ENCODE data around the gene RPL36AL.
"Not testable (repeated sequence)": the region's sequence is repeated elsewhere in the genome, so short reads cannot be mapped to it uniquely, and the experiment has no call there.

RPL36AL gene

DNA sequence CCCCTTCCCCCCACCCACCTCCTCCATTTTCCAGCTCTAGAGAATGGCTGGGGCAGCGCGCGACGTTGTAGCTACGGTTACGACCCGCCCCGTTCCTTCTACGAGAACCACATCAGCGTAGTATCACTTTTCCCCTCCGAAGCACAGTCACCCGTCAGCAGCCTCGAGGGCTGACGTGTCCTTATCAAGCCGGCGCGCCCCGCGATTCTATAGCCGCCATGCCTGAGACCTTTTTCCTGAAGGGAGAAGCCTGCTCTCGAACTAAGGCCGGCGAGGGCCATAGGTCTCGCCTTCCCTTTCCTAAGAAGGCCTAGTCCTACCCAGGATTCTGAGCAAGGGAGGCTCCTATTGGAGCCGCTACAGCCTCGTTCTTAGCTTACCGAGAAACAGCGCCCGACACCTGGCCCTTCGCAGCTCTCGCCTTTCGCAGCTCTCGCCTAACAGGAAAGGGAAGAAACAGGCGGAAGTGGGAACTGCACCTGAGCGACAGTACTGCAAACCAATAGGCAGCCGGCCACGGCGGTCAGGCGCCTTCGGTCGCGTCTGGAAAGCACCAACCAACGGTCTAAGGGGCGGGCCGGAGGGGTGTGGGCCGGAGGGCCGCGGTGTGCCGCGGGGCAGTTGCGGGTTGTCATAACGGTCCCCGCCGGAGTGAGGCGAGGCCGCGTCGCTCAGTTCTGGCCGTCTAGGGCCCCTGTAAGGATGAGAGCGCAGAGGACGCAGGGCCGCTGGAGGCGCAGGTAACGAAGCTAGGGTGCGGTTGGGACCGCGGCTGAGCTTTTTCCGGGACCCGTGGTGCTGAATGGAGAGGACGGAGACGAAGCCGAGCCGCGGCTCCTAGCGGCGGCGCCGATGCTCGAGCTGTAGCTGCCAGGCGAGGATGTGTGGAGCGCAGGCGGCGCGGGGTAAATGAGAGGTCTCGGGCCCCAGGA, at the start of gene RPL36AL, which contains the start of gene MGAT2:
TSS of gene RPL36AL (minus strand) at position 445 of the 932 bp plus-strand sequence. CDS start 1,522 bp downstream, outside the sequence.
TSS of gene MGAT2 (plus strand) at position 618 of the 932 bp plus-strand sequence. CDS start 470 bp downstream, outside the sequence.
- peak; percentile 85 for DNase-seq (ENCODE audit: low read depth)

DNA sequence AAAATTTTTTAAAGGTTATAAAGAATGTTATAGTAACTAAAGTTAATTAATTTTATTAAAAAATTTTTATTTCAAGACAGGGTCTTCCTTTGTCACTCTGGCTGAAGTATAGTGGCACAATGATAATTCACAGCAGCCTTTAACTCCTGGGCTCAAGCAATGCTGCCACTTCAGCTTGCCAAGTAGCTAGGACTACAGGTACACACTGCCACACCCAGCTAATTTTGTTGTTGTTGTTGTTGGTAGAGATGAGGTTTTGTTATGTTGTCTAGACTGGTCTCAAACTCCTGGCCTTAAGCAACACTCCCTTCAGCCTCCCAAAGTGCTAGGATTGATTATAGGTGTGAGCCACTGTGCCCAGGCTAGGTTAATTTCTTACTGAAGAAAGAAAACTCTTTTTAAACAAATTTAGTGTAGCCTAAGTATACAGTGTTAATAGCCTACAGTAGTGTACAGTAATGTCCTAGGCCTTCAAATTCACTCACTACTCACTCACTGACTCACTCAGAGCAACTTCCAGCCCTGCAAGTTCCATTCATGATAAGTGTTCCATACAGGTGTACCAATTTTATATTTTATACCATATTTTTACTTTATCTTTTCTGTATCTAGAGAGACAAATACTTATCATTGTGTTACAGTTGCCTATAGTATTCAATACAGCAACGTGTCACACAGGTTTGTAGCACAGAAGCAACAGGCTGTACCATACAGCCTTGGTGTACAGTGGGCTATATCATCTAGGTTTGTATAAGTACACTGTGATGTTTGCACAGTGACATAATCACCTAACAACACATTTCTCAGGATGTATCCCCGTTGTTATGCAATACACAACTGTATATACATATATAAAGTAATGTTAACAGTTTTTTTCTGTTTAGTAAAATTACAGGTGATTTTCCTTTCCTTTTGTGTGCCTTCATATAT, 39.4 kb upstream of the RPL36AL start:
- no peak for DNase-seq (ENCODE audit: low read depth)

DNA sequence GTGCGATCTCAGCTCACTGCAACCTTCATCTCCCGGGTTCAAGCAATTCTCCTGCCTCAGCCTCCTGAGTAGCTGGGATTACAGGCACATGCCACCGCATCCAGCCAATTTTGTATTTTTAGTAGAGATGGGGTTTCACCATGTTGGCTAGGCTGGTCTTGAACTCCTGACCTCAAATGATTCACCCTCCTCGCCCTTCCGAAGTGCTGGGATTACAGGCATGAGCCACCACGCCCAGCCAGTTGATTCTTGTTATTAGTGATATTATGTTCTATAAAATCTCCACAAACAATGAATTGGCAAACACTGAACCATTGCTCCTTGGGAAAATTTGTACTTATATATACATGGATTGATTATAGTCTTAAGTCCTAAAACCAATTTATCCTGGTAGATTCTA, 37.1 kb upstream of the RPL36AL start:
- DNase-seq (ENCODE audit: low read depth), result not testable (repeated sequence)

DNA sequence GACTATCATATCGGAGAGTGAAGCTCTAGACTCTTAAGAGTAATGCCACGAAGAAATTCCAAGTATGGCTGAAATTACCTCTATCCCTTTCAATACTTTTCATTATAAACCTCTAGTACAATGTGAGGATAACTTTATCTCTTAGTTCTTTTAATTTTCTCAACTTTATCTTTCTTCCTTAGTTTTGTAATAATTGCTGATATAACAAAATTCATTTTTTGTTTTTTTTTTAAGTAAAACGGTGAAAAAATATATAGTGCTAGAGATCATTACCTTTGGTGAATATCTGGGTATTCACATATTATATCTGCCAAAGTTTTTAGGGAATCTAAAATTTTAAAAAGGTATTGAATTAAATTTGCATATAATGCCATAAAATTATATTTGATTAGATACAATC, 34.1 kb upstream of the RPL36AL start:
- no peak for DNase-seq (ENCODE audit: low read depth)

DNA sequence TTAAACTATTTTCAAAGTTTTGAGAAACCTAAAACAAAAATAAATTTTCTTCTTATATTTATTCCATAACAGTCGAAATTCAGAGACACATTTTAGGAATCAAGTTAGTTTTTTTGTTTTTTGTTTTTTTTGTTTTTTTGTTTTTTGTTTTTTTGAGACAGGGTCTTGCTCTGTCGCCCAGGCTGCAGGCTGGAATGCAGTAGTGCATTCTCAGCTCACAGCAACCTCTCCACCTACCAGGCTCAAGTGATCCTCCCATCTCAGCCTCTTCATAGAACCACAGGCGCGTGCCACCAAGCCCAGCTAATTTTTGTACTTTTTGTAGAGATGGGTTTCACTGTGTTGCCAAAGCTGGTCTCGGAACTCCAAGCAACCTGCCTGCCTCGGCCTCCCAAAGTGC, 33.1 kb upstream of the RPL36AL start:
- DNase-seq (ENCODE audit: low read depth), result no peak

DNA sequence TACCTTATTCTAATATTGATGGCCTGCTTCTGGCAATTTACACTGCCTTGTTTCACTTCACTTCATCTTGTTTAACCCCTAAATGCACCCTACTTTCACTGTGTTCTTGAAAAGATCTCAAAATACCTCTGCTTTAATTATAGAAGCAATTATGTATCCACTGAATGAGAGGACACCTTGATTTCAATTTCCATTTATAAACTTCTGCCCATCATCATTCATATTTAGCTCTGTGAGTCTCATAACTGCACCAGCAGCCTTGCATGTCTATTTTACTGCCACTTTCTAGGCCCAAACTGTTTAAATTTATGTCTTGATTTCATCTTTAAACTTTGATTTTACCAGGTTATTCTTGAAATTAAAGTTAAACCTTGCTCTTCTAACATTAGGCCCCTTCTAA, 21.7 kb upstream of the RPL36AL start:
- no peak for DNase-seq (ENCODE audit: low read depth)

DNA sequence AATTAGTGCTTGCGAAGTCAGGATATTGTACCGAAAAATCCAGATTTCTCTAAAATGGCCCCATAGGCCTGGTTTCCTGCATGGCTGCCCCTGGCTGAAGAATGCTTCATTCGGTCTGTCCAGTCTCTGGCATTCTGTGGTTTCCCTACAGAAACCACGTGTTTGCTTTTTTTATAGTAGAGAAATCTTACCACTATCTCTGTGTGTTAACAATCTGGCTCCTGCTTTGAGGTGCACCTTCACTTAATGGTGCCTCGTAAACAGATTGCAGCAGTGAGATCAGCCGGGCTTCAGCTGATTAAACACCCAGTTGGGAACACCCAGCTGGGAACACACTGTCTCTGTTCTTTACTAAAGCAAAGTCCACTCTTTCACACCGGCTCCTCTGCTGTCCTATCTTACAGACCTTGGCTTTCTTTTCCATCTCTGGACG, 21.3 kb upstream of the RPL36AL start:
- no peak for DNase-seq (ENCODE audit: low read depth)

DNA sequence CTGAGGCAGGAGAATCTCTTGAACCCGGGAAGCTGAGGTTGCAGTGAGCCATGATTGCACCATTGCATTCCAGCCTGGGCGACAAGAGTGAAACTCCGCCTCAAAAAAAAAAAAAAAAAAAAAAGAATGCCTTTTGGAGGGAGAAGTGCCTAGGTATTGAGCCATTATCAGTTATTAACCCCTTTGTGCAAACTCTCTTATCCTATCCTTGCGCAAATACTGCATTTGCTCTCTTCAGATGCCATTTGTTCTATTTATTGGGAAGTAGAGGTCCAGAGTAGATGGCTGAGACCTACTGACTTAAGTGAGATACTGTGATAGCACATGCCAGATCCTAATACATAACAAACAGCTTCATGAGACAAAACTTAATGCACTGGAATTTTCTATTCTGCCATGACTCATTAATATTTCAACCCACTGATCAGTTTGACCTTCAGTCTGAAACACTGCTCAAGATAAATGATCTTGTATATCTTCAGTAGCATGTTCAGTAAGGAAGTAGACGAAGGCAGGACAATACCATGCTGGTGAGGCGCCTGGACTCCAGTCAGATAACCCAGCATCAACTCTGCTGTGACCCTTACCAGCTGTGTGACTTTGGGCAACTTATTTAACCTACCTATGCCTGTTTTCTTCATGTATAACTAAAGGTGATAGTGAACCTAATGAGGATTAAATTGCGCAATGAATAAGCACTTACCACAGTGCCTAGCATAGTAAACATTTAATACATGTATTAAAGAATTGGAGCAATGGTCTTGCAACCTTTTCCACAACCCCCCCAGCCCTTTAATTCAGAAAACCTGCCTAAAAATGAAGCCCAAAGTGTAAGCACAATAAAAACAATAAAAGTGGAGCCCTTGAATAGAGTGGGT, 20.4 kb upstream of the RPL36AL start:
- DNase-seq (ENCODE audit: low read depth), result no peak

DNA sequence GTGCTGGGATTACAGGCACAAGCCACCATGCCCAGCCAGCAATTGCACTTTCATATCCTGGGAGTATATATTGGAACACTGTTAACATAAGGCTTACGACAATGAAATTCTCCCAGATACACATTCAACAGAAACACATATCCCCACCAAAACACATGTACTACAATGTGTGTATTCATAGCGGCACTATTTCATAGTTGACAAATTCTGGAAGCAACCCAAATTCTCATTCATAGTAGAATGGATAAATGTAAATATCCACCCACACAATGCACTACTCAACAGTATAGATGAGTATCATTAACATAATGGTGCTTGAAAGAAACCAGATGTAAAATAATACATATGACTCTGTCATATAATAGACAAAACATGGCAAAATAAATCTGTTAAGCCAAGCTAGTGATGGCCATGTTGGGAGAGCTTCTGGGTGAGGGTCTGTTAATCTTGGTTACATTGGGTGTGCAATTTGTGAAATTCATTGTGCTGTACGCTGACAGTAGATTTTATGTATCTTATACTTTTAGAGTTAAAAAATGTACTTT, 17.2 kb upstream of the RPL36AL start:
- DNase-seq (ENCODE audit: low read depth), result no peak

DNA sequence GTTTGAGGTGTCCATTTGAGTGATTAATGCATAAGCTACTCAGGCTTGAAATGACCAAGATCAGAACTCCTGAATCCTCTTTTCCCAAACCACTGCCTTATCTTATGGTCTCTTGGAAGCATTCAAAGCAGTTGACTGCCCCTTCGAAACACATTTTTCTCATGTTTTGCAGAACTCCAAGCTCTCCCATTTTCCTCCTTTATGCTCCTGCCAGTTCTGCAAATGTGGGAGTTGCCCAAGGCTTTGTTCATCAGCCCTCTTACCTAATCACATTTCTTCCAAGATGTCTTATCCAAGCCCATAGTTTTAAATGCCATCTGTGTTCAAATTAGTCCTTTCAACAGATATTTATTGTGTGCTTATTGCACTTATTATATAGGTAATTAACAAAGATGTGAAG, 16.4 kb upstream of the RPL36AL start:
- no peak for DNase-seq (ENCODE audit: low read depth)

DNA sequence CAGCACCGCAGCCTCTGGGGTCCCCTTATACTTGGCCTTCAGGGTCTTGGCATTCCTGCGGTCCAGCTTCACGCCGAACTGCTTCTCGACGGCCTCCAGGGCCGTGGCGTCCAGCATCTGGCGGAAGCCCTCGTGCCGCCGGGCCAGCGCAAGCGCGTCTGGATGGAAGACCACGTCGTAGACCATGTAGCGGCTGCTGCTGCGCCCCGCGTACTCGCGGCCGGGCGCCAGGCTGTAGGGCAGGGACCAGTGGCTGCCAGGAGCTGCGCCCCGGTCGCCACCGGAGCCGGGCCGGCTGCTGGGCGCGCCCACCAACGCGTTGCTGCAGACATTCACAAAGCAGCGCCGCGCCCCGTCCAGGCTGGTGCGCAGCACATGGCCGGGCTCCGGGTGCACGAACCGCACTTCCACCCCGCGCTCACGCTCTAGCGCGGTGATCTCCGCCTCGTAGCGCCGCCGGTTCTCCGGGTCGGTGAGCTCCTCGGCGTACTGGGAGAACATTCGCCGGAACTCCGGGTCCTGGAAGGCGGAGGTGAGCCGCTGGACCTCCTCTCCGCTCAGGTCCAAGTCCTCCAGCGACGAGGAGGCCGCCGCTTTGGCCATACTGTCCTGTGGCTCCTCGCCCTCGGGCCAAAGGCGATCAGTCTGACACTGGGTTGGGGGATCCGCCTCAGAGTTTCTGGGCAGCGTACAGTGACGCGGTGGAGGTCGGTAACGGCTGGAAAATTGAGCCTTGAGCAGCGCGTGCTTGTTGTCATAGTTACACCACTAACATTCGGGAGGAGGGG, 14.3 kb upstream of the RPL36AL start, which contains the start of gene DNAAF2:
TSS of gene DNAAF2 (minus strand) at position 698 of the 788 bp plus-strand sequence. CDS start at position 603, 95 bp downstream.
- DNase-seq (ENCODE audit: low read depth), result peak; percentile 21

DNA sequence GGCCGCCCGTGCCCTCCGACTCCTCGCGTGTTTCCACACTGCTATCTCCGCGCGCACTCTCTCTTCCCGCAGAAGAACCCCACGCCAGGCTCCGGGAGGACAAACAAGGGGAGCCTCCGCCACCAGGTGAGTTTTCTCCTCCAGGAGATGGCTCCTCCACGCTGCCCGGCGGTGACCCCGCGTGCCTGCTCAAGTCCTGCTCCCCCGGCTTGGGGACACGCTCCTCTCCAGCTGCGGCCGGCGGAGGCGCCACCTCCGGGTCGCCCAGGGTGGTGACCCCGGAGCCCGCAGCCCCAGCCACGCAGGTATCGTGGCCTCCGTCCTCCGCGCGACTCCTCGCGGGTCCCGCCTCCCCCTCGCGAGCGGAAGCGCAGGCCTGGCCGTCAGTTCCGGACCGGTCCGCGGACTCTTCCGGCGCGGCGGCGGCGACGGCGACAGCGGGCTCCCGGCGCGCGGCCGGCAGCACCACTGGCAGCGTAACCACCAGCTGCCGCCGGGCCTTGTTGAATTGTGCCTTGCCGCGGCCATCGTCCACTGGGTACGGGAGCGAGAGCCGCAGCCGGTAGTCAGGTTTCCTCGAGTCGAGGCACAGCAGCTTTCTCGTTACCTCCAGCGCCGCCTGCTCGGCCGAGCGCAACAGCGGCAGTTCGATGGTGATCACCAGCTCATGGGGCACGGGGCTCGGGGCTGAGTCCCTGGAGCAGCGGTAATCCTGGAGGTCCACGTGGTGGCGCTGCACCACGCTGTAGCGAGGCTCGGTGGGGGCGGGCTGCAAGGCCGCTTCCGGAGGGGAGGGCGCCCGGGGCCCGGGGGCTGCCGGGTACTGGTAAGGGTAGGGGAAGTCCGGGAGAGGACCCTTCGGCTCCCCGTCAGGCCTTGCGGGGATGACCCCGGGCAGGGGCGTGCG, 13.5 kb upstream of the RPL36AL start:
- DNase-seq (ENCODE audit: low read depth), result peak; percentile 87

DNA sequence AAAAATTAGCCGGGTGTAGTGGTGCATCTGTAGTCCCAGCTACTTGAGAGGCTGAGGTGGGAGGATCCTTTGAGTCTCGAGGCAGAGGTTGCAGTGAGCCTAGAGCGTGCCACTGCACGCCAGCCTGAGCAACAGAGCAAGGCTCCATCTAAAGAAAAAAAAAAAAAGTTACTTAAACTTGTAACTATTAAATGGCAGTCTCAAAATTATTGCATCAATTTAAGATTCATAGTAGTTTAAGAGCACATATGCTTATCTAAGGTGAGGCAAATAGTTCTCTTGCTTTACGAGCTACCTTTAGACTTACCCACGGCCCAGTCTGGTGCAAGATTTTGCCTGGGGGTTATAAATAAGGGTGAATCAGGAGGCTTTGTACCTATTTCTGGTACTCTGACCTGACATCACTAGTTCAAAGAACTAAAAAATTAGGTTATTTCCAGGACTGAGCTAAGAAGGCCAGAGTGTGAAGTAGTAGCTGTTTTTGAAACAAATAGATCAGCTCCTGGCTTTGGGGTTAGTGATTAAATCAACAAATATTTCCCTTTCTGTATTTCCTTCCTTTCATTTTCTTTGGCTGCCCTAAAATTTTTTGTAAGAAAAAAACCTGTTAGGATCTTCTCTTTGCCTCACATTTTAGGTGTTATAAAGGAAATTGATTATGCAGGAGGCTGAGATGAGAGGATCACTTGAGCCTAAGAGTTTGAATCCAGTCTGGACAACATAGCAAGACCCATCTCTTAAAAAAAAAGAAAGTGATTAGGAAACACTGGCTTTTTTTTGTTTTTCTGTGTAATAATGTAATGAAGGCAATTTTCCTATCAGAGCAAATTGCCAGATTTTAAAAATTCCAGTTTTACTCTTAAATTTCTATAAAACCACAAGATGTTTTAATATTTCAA, 3.8 kb upstream of the RPL36AL start:
- no peak for DNase-seq (ENCODE audit: low read depth)

DNA sequence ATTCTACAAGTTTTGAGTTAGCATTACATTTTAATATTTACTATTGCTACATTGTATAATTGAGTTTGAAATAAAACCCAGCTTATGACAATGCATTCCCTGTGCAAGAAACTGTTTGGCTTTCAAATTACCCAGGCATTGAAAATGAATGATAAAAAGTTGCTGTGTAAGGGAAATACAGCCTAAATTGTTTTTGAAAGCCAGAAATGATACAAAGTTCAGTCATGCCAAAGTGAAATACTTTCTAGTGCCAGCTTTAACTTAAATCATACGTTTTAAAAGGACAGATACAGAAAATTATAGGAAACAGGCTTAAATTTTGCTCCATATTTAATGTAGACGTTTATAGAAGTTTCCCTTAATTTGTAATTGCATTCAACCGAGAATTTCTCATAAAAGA, 3.0 kb upstream of the RPL36AL start:
- DNase-seq (ENCODE audit: low read depth), result no peak

DNA sequence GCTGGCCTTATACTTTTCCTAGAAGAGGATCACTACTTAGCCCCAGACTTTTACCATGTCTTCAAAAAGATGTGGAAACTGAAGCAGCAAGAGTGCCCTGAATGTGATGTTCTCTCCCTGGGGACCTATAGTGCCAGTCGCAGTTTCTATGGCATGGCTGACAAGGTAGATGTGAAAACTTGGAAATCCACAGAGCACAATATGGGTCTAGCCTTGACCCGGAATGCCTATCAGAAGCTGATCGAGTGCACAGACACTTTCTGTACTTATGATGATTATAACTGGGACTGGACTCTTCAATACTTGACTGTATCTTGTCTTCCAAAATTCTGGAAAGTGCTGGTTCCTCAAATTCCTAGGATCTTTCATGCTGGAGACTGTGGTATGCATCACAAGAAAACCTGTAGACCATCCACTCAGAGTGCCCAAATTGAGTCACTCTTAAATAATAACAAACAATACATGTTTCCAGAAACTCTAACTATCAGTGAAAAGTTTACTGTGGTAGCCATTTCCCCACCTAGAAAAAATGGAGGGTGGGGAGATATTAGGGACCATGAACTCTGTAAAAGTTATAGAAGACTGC, 1.7 kb upstream of the RPL36AL start:
- DNase-seq (ENCODE audit: low read depth), result no peak

DNA sequence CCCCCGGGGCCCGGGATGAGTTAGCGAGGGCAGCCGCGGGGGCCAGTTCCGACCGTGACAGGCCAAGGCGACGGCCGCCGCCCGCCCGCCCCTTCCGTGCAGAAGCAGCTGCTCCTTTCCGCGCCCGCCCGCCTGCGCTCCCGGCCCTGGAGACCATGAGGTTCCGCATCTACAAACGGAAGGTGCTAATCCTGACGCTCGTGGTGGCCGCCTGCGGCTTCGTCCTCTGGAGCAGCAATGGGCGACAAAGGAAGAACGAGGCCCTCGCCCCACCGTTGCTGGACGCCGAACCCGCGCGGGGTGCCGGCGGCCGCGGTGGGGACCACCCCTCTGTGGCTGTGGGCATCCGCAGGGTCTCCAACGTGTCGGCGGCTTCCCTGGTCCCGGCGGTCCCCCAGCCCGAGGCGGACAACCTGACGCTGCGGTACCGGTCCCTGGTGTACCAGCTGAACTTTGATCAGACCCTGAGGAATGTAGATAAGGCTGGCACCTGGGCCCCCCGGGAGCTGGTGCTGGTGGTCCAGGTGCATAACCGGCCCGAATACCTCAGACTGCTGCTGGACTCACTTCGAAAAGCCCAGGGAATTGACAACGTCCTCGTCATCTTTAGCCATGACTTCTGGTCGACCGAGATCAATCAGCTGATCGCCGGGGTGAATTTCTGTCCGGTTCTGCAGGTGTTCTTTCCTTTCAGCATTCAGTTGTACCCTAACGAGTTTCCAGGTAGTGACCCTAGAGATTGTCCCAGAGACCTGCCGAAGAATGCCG, 872 bp upstream of the RPL36AL start:
- peak; percentile 41 for DNase-seq (ENCODE audit: low read depth)

DNA sequence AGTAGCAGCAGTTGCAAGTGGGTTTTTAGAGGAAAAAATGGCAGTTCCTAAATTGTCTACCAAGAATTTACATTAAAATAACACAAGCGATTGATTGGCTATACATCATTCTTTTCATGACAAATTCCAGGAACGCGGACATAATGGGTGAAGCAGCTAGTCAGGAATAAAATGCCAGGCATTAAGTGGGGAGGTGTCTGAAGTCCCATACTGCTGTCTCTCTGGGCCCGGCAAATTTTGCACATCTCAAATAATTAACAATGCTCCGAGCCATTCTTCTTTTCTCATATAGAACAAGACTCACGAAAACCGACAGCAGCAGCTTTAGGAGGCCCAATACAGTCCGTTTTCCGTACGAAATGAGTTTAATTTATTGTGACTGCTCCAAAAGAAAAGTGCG, 696 bp downstream of the RPL36AL start:
- DNase-seq (ENCODE audit: low read depth), result no peak
